SK-N-SH treated with all-trans-retinoic acid at 6 μM for 48 hours (cell line): ENCODE data around the gene CLN6.

ENCODE experiments used
- ATAC-seq: fragments of 200-7000 bp; cut with Tn5 transposase; 3 replicates; pipeline ENCODE4 v1.9.1; 2020; ENCODE audit warnings: mild to moderate bottlenecking, moderate library complexity
- ARNTL ChIP-seq: fragments of 450-650 bp; formaldehyde crosslinking; IDR thresholded peaks from 2 replicates; pipeline ENCODE4 v1.5.0; 2020; ENCODE audit warnings: low read depth, mild to moderate bottlenecking, moderate library complexity, borderline replicate concordance
- BACH2 ChIP-seq: fragments of 250-450 bp; sonication (Bioruptor Pico); IDR thresholded peaks from 2 replicates; pipeline ENCODE4 v1.9.0; 2021; ENCODE audit warnings: mild to moderate bottlenecking, borderline replicate concordance
- CSRNP3 ChIP-seq: fragments of 250-450 bp; sonication (Bioruptor Pico); IDR thresholded peaks from 2 replicates; pipeline ENCODE4 v1.5.1; 2021; ENCODE audit warnings: mild to moderate bottlenecking, moderate library complexity
- ESRRG ChIP-seq: fragments of 250-450 bp; sonication (Bioruptor Pico); IDR thresholded peaks from 2 replicates; pipeline ENCODE4 v1.6.1; 2021; ENCODE audit warnings: mild to moderate bottlenecking
- GLIS3 ChIP-seq: fragments of 250-450 bp; sonication (Bioruptor Pico); IDR thresholded peaks from 2 replicates; pipeline ENCODE4 v1.5.0; 2020; ENCODE audit warnings: mild to moderate bottlenecking, moderate library complexity
- ISL1 ChIP-seq: fragments of 250-450 bp; sonication (Bioruptor Pico); IDR thresholded peaks from 2 replicates; pipeline ENCODE4 v2.1.2; 2022; ENCODE audit warnings: mild to moderate bottlenecking, moderate library complexity
- OSR1 ChIP-seq: fragments of 250-450 bp; sonication (Bioruptor Pico); IDR thresholded peaks from 2 replicates; pipeline ENCODE4 v1.8.0; 2022; ENCODE audit warnings: moderate library complexity, mild to moderate bottlenecking, inconsistent platforms
- POU6F1 ChIP-seq: fragments of 250-450 bp; sonication (Bioruptor Pico); IDR thresholded peaks from 2 replicates; pipeline ENCODE4 v1.8.0; 2021; ENCODE audit warnings: low read depth, mild to moderate bottlenecking, moderate library complexity, borderline replicate concordance
- RARB ChIP-seq: fragments of 250-450 bp; sonication (Bioruptor Pico); IDR thresholded peaks from 2 replicates; pipeline ENCODE4 v1.8.0; 2021; ENCODE audit warnings: mild to moderate bottlenecking, moderate library complexity
- TCF4 ChIP-seq: fragments of 250-450 bp; sonication (Bioruptor Pico); IDR thresholded peaks from 2 replicates; pipeline ENCODE4 v1.8.0; 2021; ENCODE audit warnings: mild to moderate bottlenecking, moderate library complexity, borderline replicate concordance
- TSHZ2 ChIP-seq: fragments of 250-450 bp; sonication (Bioruptor Pico); IDR thresholded peaks from 2 replicates; pipeline ENCODE4 v1.5.0; 2020; ENCODE audit warnings: mild to moderate bottlenecking, moderate library complexity
- ZC3H10 ChIP-seq: fragments of 250-450 bp; sonication (Bioruptor Pico); IDR thresholded peaks from 2 replicates; pipeline ENCODE4 v1.5.1; 2021; ENCODE audit warnings: mild to moderate bottlenecking, moderate library complexity
- ZFP3 ChIP-seq: fragments of 250-450 bp; sonication (Bioruptor Pico); IDR thresholded peaks from 2 replicates; pipeline ENCODE4 v1.5.0; 2020; ENCODE audit warnings: mild to moderate bottlenecking, moderate library complexity
- ZFP30 ChIP-seq: fragments of 450-650 bp; formaldehyde crosslinking; IDR thresholded peaks from 2 replicates; pipeline ENCODE4 v1.5.0; 2022; ENCODE audit warnings: mild to moderate bottlenecking, moderate library complexity
- ZNF8 ChIP-seq: fragments of 450-650 bp; formaldehyde crosslinking; IDR thresholded peaks from 2 replicates; pipeline ENCODE4 v1.5.0; 2020; ENCODE audit warnings: mild to moderate bottlenecking, moderate library complexity

CLN6 gene

GRCh38 chr15:68208136-68208535, 21.4 kb downstream of the CLN6 start:
- ATAC-seq: no peak
- TF ChIP-seq ESRRG (CRISPR knock-in tag) (no peak), CSRNP3 (CRISPR knock-in tag) (no peak), GLIS3 (CRISPR knock-in tag) (no peak), RARB (CRISPR knock-in tag) (no peak), ZNF8 (no peak), OSR1 (CRISPR knock-in tag) (no peak)

- no peak for ATAC-seq
These were observed 22.2 kb downstream of the CLN6 start for GRCh38 chr15:68207176-68207935.

GRCh38 chr15:68206711-68207151, 22.8 kb downstream of the CLN6 start:
- no peak for TF ChIP-seq RARB (CRISPR knock-in tag)
- no peak for TF ChIP-seq TCF4 (CRISPR knock-in tag)
- no peak for TF ChIP-seq CSRNP3 (CRISPR knock-in tag)
- no peak for TF ChIP-seq POU6F1 (CRISPR knock-in tag)
- no peak for TF ChIP-seq ZFP30 (CRISPR knock-in tag)
- TF ChIP-seq ZC3H10 (CRISPR knock-in tag): no peak
- TF ChIP-seq, all 23 proteins: peak for 0
- ATAC-seq: no peak

More at GRCh38 chr15:68207176-68207935, 22.2 kb downstream of the CLN6 start:
- TF ChIP-seq ISL1 (CRISPR knock-in tag): no peak
- TF ChIP-seq ZFP30 (CRISPR knock-in tag): no peak
- TF ChIP-seq BACH2: no peak
- no peak for TF ChIP-seq ZFP3 (CRISPR knock-in tag)
- TF ChIP-seq OSR1 (CRISPR knock-in tag): no peak
- no peak for TF ChIP-seq CSRNP3 (CRISPR knock-in tag)
- TF ChIP-seq RARB (CRISPR knock-in tag): no peak
- TF ChIP-seq GLIS3 (CRISPR knock-in tag): no peak
- no peak for TF ChIP-seq ZC3H10 (CRISPR knock-in tag)
- TF ChIP-seq POU6F1 (CRISPR knock-in tag): no peak
- no peak for TF ChIP-seq TSHZ2
- no peak for TF ChIP-seq ARNTL
- no peak for TF ChIP-seq ZNF8
